CD4-positive, CD25-positive, alpha-beta regulatory T cell (primary cell): ENCODE results near the gene PPP3CA. TPM values are rescaled to one million over a fixed set of nuclear protein-coding genes. Genes with fewer than 3 reads are reported as not detected.
"Not testable (repeated sequence)": the region's sequence is repeated elsewhere in the genome, so short reads cannot be mapped to it uniquely, and the experiment has no call there.

Experiments
- ATAC-seq, 2 donors: fragments of 150-1000 bp; cut with Tn5 transposase; one replicate each; pipeline ENCODE4 v1.10.0; 2021; ENCODE audit warnings: low read depth in 2 of 2, moderate number of reproducible peaks in 2 of 2, moderate library complexity in 1 of 2
- DNase-seq, 3 donors: peaks; one replicate each; pipeline versions ENCODE4 v3.0.0 to v3.0.0-alpha.2; 2012 to 2022; ENCODE audit warnings: mixed read lengths in 1 of 3
- H3K27ac ChIP-seq: one replicate; pipeline ENCODE4 v1.7.0; 2013; ENCODE audit warnings: mild to moderate bottlenecking, low read length; ENCODE audit not compliant: insufficient read depth, poor library complexity, severe bottlenecking
- H3K27me3 ChIP-seq: one replicate; pipeline ENCODE4 v1.7.0; 2013; ENCODE audit warnings: low read length; ENCODE audit not compliant: control insufficient read depth, insufficient read depth
- H3K36me3 ChIP-seq: one replicate; pipeline ENCODE4 v1.7.0; 2013; ENCODE audit warnings: mild to moderate bottlenecking, low read length, moderate library complexity; ENCODE audit not compliant: control insufficient read depth, insufficient read depth
- H3K4me1 ChIP-seq: 2 replicates; pipeline ENCODE4 v1.7.0; 2013; ENCODE audit warnings: mild to moderate bottlenecking, low read length; ENCODE audit not compliant: insufficient read depth, control insufficient read depth, poor library complexity, severe bottlenecking
- H3K4me3 ChIP-seq: one replicate; pipeline ENCODE4 v1.7.0; 2013; ENCODE audit warnings: low read depth, mild to moderate bottlenecking, low read length, moderate library complexity
- H3K9me3 ChIP-seq, 2 experiments: 1 replicate in 1 of 2; 2 replicates in 1 of 2; pipeline ENCODE4 v1.7.0; 2013; ENCODE audit warnings: low read length in 2 of 2, mild to moderate bottlenecking in 1 of 2, moderate library complexity in 1 of 2; ENCODE audit not compliant: control insufficient read depth in 2 of 2
- H3K27ac Mint-ChIP-seq, 3 donors: one replicate each; pipeline ENCODE4 v1.8.0; 2020 to 2022; ENCODE audit warnings: mild to moderate bottlenecking in 3 of 3, mixed read lengths in 3 of 3, moderate library complexity in 2 of 3
- H3K27me3 Mint-ChIP-seq: one replicate; pipeline ENCODE4 v1.8.0; 2022; ENCODE audit warnings: mild to moderate bottlenecking, mixed read lengths
- H3K36me3 Mint-ChIP-seq: one replicate; pipeline ENCODE4 v1.8.0; 2020; ENCODE audit warnings: mixed read lengths
- H3K4me1 Mint-ChIP-seq, 4 donors: one replicate each; pipeline ENCODE4 v1.8.0; 2020 to 2022; ENCODE audit warnings: mixed read lengths in 4 of 4, mild to moderate bottlenecking in 1 of 4
- H3K4me3 Mint-ChIP-seq, 4 donors: one replicate each; pipeline ENCODE4 v1.8.0; 2020 to 2022; ENCODE audit warnings: mild to moderate bottlenecking in 4 of 4, mixed read lengths in 4 of 4, moderate library complexity in 3 of 4
- H3K9me3 Mint-ChIP-seq, 7 donors: one replicate each; pipeline ENCODE4 v1.8.0; 2020 to 2022; ENCODE audit warnings: mixed read lengths in 7 of 7, mild to moderate bottlenecking in 3 of 7, moderate library complexity in 2 of 7
- polyA plus RNA-seq, 4 donors: library from polyadenylated mRNA; unstranded; fragments of 300-500 nt; fragmentation: Illumina TruSeq; gene quantifications; one replicate each; pipeline ENCODE4 v1.2.3, GENCODE V29; 2021
- total RNA-seq: library from RNA; stranded (reverse); gene quantifications from one replicate; pipeline ENCODE4 v1.2.3, GENCODE V29; 2022

Gene PPP3CA
- total and polyA plus RNA-seq, 5 donors from 2014 or later: 5.2 to 31.1 (median 6.7) TPM

- H3K4me1 Mint-ChIP-seq: peaks cover 20 to 45% (median 30%) of the 10 kb centered on the region in 4 donors
Measured at GRCh38 chr4:101135371-101136010, 211.8 kb downstream of the PPP3CA start.

GRCh38 chr4:101131058-101131457, 216.3 kb downstream of the PPP3CA start:
- not testable (repeated sequence) for ATAC-seq, DNase-seq, H3K4me3 ChIP-seq, H3K36me3 ChIP-seq, H3K27ac Mint-ChIP-seq, H3K27me3 ChIP-seq, H3K27me3 Mint-ChIP-seq, H3K4me3 Mint-ChIP-seq, H3K9me3 ChIP-seq, H3K4me1 ChIP-seq, H3K27ac ChIP-seq
- Mint-ChIP-seq H3K36me3 (peaks cover 15% of the 10 kb centered on the region), H3K4me1 (peaks cover 17 to 40% (median 27%) of the 10 kb centered on the region in 4 donors), H3K9me3 (peaks cover 0 to 14% (median 4%) of the 10 kb centered on the region in 7 donors)

More at GRCh38 chr4:101135371-101136010, 211.8 kb downstream of the PPP3CA start:
- DNase-seq (no peak), ATAC-seq (no peak)
- Histone ChIP-seq H3K4me3 (peak overlapping the region; percentile 38), H3K4me1 (no peaks in the 10 kb centered on the region), H3K27ac (no peak overlapping the region), H3K9me3 (no peaks in the 10 kb centered on the region), H3K36me3 (no peaks in the 10 kb centered on the region), H3K27me3 (no peaks in the 10 kb centered on the region)
- Mint-ChIP-seq H3K9me3 (peaks cover 0 to 14% (median 2%) of the 10 kb centered on the region in 7 donors), H3K4me3 (peak overlapping the region in 3 of 4 donors; percentile 6 to 30 (median 8)), H3K27me3 (no peaks in the 10 kb centered on the region), H3K27ac (no peak overlapping the region), H3K36me3 (peaks cover 7% of the 10 kb centered on the region)

- not testable (repeated sequence) for H3K27me3 ChIP-seq, ATAC-seq, H3K36me3 ChIP-seq, H3K4me1 ChIP-seq, H3K27me3 Mint-ChIP-seq, H3K27ac ChIP-seq, H3K9me3 ChIP-seq, H3K4me3 Mint-ChIP-seq, H3K4me3 ChIP-seq, DNase-seq
- H3K36me3 Mint-ChIP-seq: peaks cover 12% of the 10 kb centered on the region
- H3K4me1 Mint-ChIP-seq: peaks cover 14 to 32% (median 23%) of the 10 kb centered on the region in 4 donors
- H3K9me3 Mint-ChIP-seq: peaks cover 0 to 12% (median 3%) of the 10 kb centered on the region in 7 donors
- peak overlapping the region in 1 of 3 donors; percentile 48 for H3K27ac Mint-ChIP-seq
Measured at GRCh38 chr4:101128898-101129297, 218.4 kb downstream of the PPP3CA start.

- H3K4me3 Mint-ChIP-seq: no peak overlapping the region
- H3K27ac Mint-ChIP-seq: peak overlapping the region in 1 of 3 donors; percentile 48
- ATAC-seq: no peak
- H3K27ac ChIP-seq: no peak overlapping the region
- peaks cover 0 to 9% (median 3%) of the 10 kb centered on the region in 7 donors for H3K9me3 Mint-ChIP-seq
- peaks cover 12% of the 10 kb centered on the region for H3K36me3 Mint-ChIP-seq
- no peaks in the 10 kb centered on the region for H3K9me3 ChIP-seq
- H3K4me3 ChIP-seq: no peak overlapping the region
- H3K27me3 ChIP-seq: no peaks in the 10 kb centered on the region
- no peaks in the 10 kb centered on the region for H3K4me1 ChIP-seq
- H3K36me3 ChIP-seq: no peaks in the 10 kb centered on the region
- no peak for DNase-seq
- peaks cover 14 to 35% (median 25%) of the 10 kb centered on the region in 4 donors for H3K4me1 Mint-ChIP-seq
- H3K27me3 Mint-ChIP-seq: no peaks in the 10 kb centered on the region
Measured at GRCh38 chr4:101128473-101128872, 218.9 kb downstream of the PPP3CA start.

GRCh38 chr4:101127176-101127790, 220.0 kb downstream of the PPP3CA start:
- H3K27ac ChIP-seq: no peak overlapping the region

GRCh38 chr4:101126059-101126458, 221.3 kb downstream of the PPP3CA start:
- Histone ChIP-seq H3K36me3 (no peaks in the 10 kb centered on the region), H3K27me3 (no peaks in the 10 kb centered on the region), H3K9me3 (no peaks in the 10 kb centered on the region), H3K4me3 (no peak overlapping the region), H3K27ac (no peak overlapping the region), H3K4me1 (no peaks in the 10 kb centered on the region)
- Mint-ChIP-seq H3K4me1 (peaks cover 16 to 27% (median 24%) of the 10 kb centered on the region in 4 donors), H3K27ac (no peak overlapping the region), H3K9me3 (peaks cover 0 to 7% (median 0%) of the 10 kb centered on the region in 7 donors), H3K36me3 (peaks cover 15% of the 10 kb centered on the region), H3K27me3 (no peaks in the 10 kb centered on the region), H3K4me3 (no peak overlapping the region)
- ATAC-seq: no peak
- no peak for DNase-seq

More at GRCh38 chr4:101127176-101127790, 220.0 kb downstream of the PPP3CA start:
- H3K9me3 ChIP-seq: no peaks in the 10 kb centered on the region
- no peaks in the 10 kb centered on the region for H3K4me1 ChIP-seq
- Mint-ChIP-seq H3K4me1 (peaks cover 16 to 31% (median 25%) of the 10 kb centered on the region in 4 donors), H3K27me3 (no peaks in the 10 kb centered on the region), H3K36me3 (peaks cover 15% of the 10 kb centered on the region), H3K9me3 (peaks cover 0 to 7% (median 3%) of the 10 kb centered on the region in 7 donors), H3K4me3 (no peak overlapping the region), H3K27ac (peak overlapping the region in 1 of 3 donors; percentile 12)
- no peaks in the 10 kb centered on the region for H3K27me3 ChIP-seq
- no peaks in the 10 kb centered on the region for H3K36me3 ChIP-seq
- DNase-seq (no peak), ATAC-seq (no peak)
- H3K4me3 ChIP-seq: no peak overlapping the region

- Histone ChIP-seq H3K27me3 (no peaks in the 10 kb centered on the region), H3K4me3 (no peak overlapping the region), H3K9me3 (no peaks in the 10 kb centered on the region), H3K27ac (no peak overlapping the region), H3K36me3 (no peaks in the 10 kb centered on the region), H3K4me1 (no peaks in the 10 kb centered on the region)
- H3K36me3 Mint-ChIP-seq: peaks cover 15% of the 10 kb centered on the region
- no peaks in the 10 kb centered on the region for H3K27me3 Mint-ChIP-seq
- ATAC-seq (no peak), DNase-seq (no peak)
- no peak overlapping the region for H3K4me3 Mint-ChIP-seq
- peaks cover 0 to 6% (median 0%) of the 10 kb centered on the region in 7 donors for H3K9me3 Mint-ChIP-seq
- H3K27ac Mint-ChIP-seq: peak overlapping the region in 1 of 3 donors; percentile 69
- peaks cover 14 to 26% (median 24%) of the 10 kb centered on the region in 4 donors for H3K4me1 Mint-ChIP-seq
Measured at GRCh38 chr4:101125045-101125942, 222.0 kb downstream of the PPP3CA start.
